Activated naive CD4-positive, alpha-beta T cell (primary cell): ENCODE results near the gene CALY.

Experiments
- DNase-seq, 4 experiments: peaks; one replicate each; lab custom pipeline; 2025; lab: John Stamatoyannopoulos, UW

CALY gene

GRCh38 chr10:133351408-133352318 is 15.0 kb upstream of the CALY start:
- no peak for DNase-seq

- DNase-seq = no peak
These were observed 14.2 kb upstream of the CALY start for GRCh38 chr10:133350950-133351329.

GRCh38 chr10:133350283-133350949 is 13.7 kb upstream of the CALY start:
- DNase-seq = no peak

GRCh38 chr10:133349577-133350011 is 12.9 kb upstream of the CALY start:
- DNase-seq = no peak

- DNase-seq = no peak
These were observed 12.5 kb upstream of the CALY start for GRCh38 chr10:133349160-133349568.

- no peak for DNase-seq
These were observed 11.2 kb upstream of the CALY start for GRCh38 chr10:133347710-133348517.

- DNase-seq = no peak
These were observed 9.7 kb upstream of the CALY start for GRCh38 chr10:133346413-133346812.

GRCh38 chr10:133344236-133344635 is 7.5 kb upstream of the CALY start:
- no peak for DNase-seq

GRCh38 chr10:133343558-133343957 is 6.9 kb upstream of the CALY start:
- DNase-seq = no peak

GRCh38 chr10:133342942-133343341 is 6.2 kb upstream of the CALY start:
- DNase-seq = no peak

- no peak for DNase-seq
These were observed 5.3 kb upstream of the CALY start for GRCh38 chr10:133341983-133342382.

- no peak for DNase-seq
These were observed 3.1 kb upstream of the CALY start for GRCh38 chr10:133339708-133340380.

- DNase-seq = no peak
These were observed 1.7 kb upstream of the CALY start for GRCh38 chr10:133338080-133339071.

- DNase-seq = no peak
These were observed 652 bp upstream of the CALY start for GRCh38 chr10:133337370-133337725.

- no peak for DNase-seq
These were observed 549 bp downstream of the CALY start for GRCh38 chr10:133336118-133336576.

- DNase-seq = peak in 3 of 4 experiments; percentile 41 to 73 (median 68)
These were observed 1.2 kb downstream of the CALY start for GRCh38 chr10:133335246-133336117.

GRCh38 chr10:133334503-133335245 is 2.0 kb downstream of the CALY start:
- DNase-seq = no peak

- no peak for DNase-seq
These were observed 3.6 kb downstream of the CALY start for GRCh38 chr10:133332936-133333699.
